ENCODE measurements around the gene CATSPERE.
"Not testable (repeated sequence)": the region's sequence is repeated elsewhere in the genome, so short reads cannot be mapped to it uniquely, and the experiment has no call there.

CATSPERE gene

GRCh38 chr1:244496186-244496585 lies 35.1 kb downstream of the CATSPERE start:
- Mint-ChIP-seq H3K36me3 (ENCODE audit: low read depth) (peaks cover 6% of the 10 kb centered on the region), H3K9me3 (peaks cover 25% of the 10 kb centered on the region), H3K4me3 (no peak overlapping the region), H3K27me3 (ENCODE audit: low read depth, poor library complexity) (no peaks in the 10 kb centered on the region), H3K4me1 (peaks cover 9% of the 10 kb centered on the region), H3K27ac (no peak overlapping the region)
- DNase-seq = no peak
- TF ChIP-seq, protein P1, sequence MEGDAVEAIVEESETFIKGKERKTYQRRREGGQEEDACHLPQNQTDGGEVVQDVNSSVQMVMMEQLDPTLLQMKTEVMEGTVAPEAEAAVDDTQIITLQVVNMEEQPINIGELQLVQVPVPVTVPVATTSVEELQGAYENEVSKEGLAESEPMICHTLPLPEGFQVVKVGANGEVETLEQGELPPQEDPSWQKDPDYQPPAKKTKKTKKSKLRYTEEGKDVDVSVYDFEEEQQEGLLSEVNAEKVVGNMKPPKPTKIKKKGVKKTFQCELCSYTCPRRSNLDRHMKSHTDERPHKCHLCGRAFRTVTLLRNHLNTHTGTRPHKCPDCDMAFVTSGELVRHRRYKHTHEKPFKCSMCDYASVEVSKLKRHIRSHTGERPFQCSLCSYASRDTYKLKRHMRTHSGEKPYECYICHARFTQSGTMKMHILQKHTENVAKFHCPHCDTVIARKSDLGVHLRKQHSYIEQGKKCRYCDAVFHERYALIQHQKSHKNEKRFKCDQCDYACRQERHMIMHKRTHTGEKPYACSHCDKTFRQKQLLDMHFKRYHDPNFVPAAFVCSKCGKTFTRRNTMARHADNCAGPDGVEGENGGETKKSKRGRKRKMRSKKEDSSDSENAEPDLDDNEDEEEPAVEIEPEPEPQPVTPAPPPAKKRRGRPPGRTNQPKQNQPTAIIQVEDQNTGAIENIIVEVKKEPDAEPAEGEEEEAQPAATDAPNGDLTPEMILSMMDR (IDR thresholded peaks at IDR 0.05) = no peak

- Mint-ChIP-seq H3K4me1 (peaks cover 9% of the 10 kb centered on the region), H3K4me3 (no peak overlapping the region), H3K9me3 (peaks cover 29% of the 10 kb centered on the region), H3K36me3 (ENCODE audit: low read depth) (peaks cover 6% of the 10 kb centered on the region), H3K27me3 (ENCODE audit: low read depth, poor library complexity) (peaks cover 6% of the 10 kb centered on the region), H3K27ac (no peak overlapping the region)
- TF ChIP-seq, protein P1 (IDR thresholded peaks at IDR 0.05) = no peak
- DNase-seq = no peak
Measured at GRCh38 chr1:244497805-244498204, 36.7 kb downstream of the CATSPERE start.

- H3K27me3 Mint-ChIP-seq (ENCODE audit: low read depth, poor library complexity) = not testable (repeated sequence)
Measured at GRCh38 chr1:244499484-244499883, 38.4 kb downstream of the CATSPERE start.

GRCh38 chr1:244500515-244500914 lies 39.4 kb downstream of the CATSPERE start:
- DNase-seq; H3K4me1 Mint-ChIP-seq; H3K27me3 Mint-ChIP-seq (ENCODE audit: low read depth, poor library complexity); H3K4me3 Mint-ChIP-seq; H3K27ac Mint-ChIP-seq; H3K36me3 Mint-ChIP-seq (ENCODE audit: low read depth): not testable (repeated sequence)
- H3K9me3 Mint-ChIP-seq = peaks cover 29% of the 10 kb centered on the region

More at GRCh38 chr1:244499484-244499883, 38.4 kb downstream of the CATSPERE start:
- H3K27ac Mint-ChIP-seq; H3K36me3 Mint-ChIP-seq (ENCODE audit: low read depth); H3K4me1 Mint-ChIP-seq; DNase-seq; H3K4me3 Mint-ChIP-seq: not testable (repeated sequence)
- H3K9me3 Mint-ChIP-seq = peaks cover 29% of the 10 kb centered on the region

DNA sequence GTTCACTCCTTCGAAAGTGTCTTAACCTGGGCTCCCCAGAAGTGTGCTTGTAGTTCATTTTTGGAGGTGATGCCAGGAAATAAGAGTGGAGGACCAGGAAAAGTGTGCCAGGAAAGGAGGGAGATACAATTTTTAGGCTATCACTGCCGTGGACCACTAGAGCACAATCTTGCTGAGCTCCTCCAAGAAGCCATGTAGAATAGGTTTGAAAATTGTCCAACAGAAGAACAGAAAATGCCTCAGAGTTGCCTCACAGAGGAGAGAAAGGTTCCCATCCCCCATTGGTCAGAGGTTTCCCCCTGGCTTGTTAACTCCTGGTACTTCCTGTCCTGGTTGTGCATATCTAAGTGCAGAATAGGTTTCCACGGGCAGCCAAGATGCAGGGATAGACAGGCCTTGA lies 41.6 kb downstream of the CATSPERE start:
- H3K27me3 Mint-ChIP-seq (ENCODE audit: low read depth, poor library complexity) = peaks cover 6% of the 10 kb centered on the region
- TF ChIP-seq, protein P1 (IDR thresholded peaks at IDR 0.05) = no peak
- no peaks in the 10 kb centered on the region for H3K4me1 Mint-ChIP-seq
- H3K4me3 Mint-ChIP-seq = no peak overlapping the region
- peaks cover 37% of the 10 kb centered on the region for H3K9me3 Mint-ChIP-seq
- peaks cover 11% of the 10 kb centered on the region for H3K36me3 Mint-ChIP-seq (ENCODE audit: low read depth)
- DNase-seq = no peak
- H3K27ac Mint-ChIP-seq = no peak overlapping the region

DNA sequence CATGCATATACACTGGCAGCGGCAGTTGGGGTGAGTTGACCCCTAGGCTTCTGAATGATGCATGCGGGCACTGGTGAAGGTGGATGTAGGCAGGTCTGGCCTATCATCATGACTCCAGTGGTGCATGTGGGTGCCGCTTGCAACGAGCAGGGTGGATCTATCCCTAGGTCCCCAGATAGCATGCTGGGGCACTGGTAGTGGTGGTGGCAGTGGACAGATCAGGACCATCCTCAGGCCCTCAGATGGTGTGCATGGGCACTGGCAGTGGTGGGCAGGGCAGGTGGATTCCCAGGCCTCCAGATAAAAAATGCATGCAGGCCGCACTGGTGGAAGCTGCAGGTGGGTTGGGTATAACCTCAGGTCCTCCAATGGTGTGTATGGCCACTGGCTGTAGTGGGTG lies 52.4 kb downstream of the CATSPERE start:
- no peak overlapping the region for H3K4me3 Mint-ChIP-seq
- no peak overlapping the region for H3K27ac Mint-ChIP-seq
- peaks cover 22% of the 10 kb centered on the region for H3K9me3 Mint-ChIP-seq
- no peaks in the 10 kb centered on the region for H3K36me3 Mint-ChIP-seq (ENCODE audit: low read depth)
- TF ChIP-seq, protein P1 (IDR thresholded peaks at IDR 0.05) = no peak
- no peaks in the 10 kb centered on the region for H3K27me3 Mint-ChIP-seq (ENCODE audit: low read depth, poor library complexity)
- no peak for DNase-seq
- H3K4me1 Mint-ChIP-seq = no peaks in the 10 kb centered on the region

- Mint-ChIP-seq H3K9me3 (peaks cover 15% of the 10 kb centered on the region), H3K4me1 (no peaks in the 10 kb centered on the region), H3K4me3 (no peak overlapping the region), H3K27me3 (ENCODE audit: low read depth, poor library complexity) (no peaks in the 10 kb centered on the region), H3K27ac (no peak overlapping the region), H3K36me3 (ENCODE audit: low read depth) (no peaks in the 10 kb centered on the region)
- DNase-seq = no peak
- TF ChIP-seq, protein P1 (IDR thresholded peaks at IDR 0.05) = no peak
Measured at GRCh38 chr1:244515680-244516079, 54.6 kb downstream of the CATSPERE start.
